Heart right ventricle (tissue), 16 donors: ENCODE data around the gene ZFX. TPM values are rescaled to one million over a fixed set of nuclear protein-coding genes. Genes with fewer than 3 reads are reported as not detected.

Experiments used
- ATAC-seq, 8 donors: fragments of 200-7000 bp; cut with Tn5 transposase; one replicate each; pipeline ENCODE4 v1.9.1; 2020; ENCODE audit warnings: mild to moderate bottlenecking in 8 of 8, moderate library complexity in 8 of 8, moderate number of reproducible peaks in 1 of 8
- DNase-seq, 2 donors: peaks; one replicate each; pipeline ENCODE4 v3.0.0-alpha.2; 2020
- H3K27ac ChIP-seq, 10 donors: fragments of 200-600 bp; sonication (generic) in 2 of 10; one replicate each; pipeline versions ENCODE4 v1.5.0 to v1.8.0; 2020 to 2022; ENCODE audit warnings: mild to moderate bottlenecking in 3 of 10
- H3K27me3 ChIP-seq, 7 donors: fragments of 200-600 bp; one replicate each; pipeline ENCODE4 v1.8.0; 2021 to 2022; ENCODE audit warnings: mild to moderate bottlenecking in 2 of 7
- H3K36me3 ChIP-seq, 9 donors: fragments of 200-600 bp; sonication (generic) in 1 of 9; one replicate each; pipeline versions ENCODE4 v1.5.0 to v1.8.0; 2020 to 2022; ENCODE audit warnings: mild to moderate bottlenecking in 2 of 9
- H3K4me1 ChIP-seq, 9 donors: fragments of 200-600 bp; sonication (generic) in 1 of 9; one replicate each; pipeline versions ENCODE4 v1.5.0 to v1.8.0; 2020 to 2022; ENCODE audit warnings: mild to moderate bottlenecking in 4 of 9
- H3K4me3 ChIP-seq, 10 donors: fragments of 200-600 bp; sonication (generic) in 2 of 10; one replicate each; pipeline versions ENCODE4 v1.5.0 to v1.8.0; 2020 to 2022; ENCODE audit warnings: mild to moderate bottlenecking in 7 of 10, moderate library complexity in 2 of 10
- H3K9me3 ChIP-seq, 11 donors: fragments of 200-600 bp in 10 of 11; sonication (generic) in 2 of 11; one replicate each; pipeline versions ENCODE4 v1.5.0 to v1.8.0; 2013 to 2022; ENCODE audit warnings: mild to moderate bottlenecking in 2 of 11, control low read depth in 1 of 11, moderate library complexity in 1 of 11
- CTCF ChIP-seq, 9 donors: fragments of 200-600 bp; sonication (generic) in 2 of 9; IDR thresholded peaks; one replicate each; pipeline versions ENCODE4 v1.5.0 to v1.8.0; 2021 to 2022; ENCODE audit warnings: antibody characterized with exemption in 9 of 9, mild to moderate bottlenecking in 5 of 9, moderate library complexity in 1 of 9
- WGBS, 2 donors: extraction: QIAGEN DNeasy Blood & Tissue Kit; methylation state at CpG; one replicate each; pipeline ENCODE4 v1.1.7; 2013; ENCODE audit warnings: inconsistent platforms in 1 of 2; 5-methylcytosine and 5-hydroxymethylcytosine counted together
- intact Hi-C, 10 donors: fragments of 100-400 bp; cut with DNase I; formaldehyde crosslinking; loops; one replicate each; pipeline versions ENCODE4 v1.11.1 to v1.14.2; 2022
- polyA plus RNA-seq, 2 donors: library from polyadenylated mRNA; stranded (reverse); fragments of 200-250 nt; gene quantifications; one replicate each; pipeline ENCODE4 v1.2.3, GENCODE V29; 2013
- total RNA-seq, 10 donors: library from RNA; stranded (reverse); fragmentation: NEBNext Ultra II Directional in 3 of 10; extraction: Animal tissue kit (Norgen Biotek cat#: 25700) in 3 of 10; gene quantifications; one replicate each; pipeline versions ENCODE4 v1.2.1 to v1.2.4, GENCODE V29; 2021 to 2023
- donor health status: Arrhythmogenic right ventricular cardiomyopathy.
- donor health status: ischemic (EF 13 %, LVEDD 7.1; RV severe dilation, severe dysfunction).
- donor health status: healthy with polysubstance abuse.
- donor health status: DM: no; HTN: yes; CAD: no.
- donor health status: DM: no; HTN: no; CAD: no.
- donor health status: ischemic (EF 25% LVEDD 6.9; RV normal size, moderate dysfunction).
- donor health status: ischemic (EF 25% LVEDD 5.7; RV mildly dilated, moderate dysfunction).
- donor health status: healthy.
- donor health status: DM: yes; HTN: yes; CAD: no.
- donor health status: Ischemic cardiomyopathy.
- donor health status: ischemic (EF 35%, LVEDD 5.7; RV mildly dilated, moderate dysfunction).
- donor health status: nonischemic (EF 11% LVEDD 7.7; RV severe dilation, severe dysfunction).
- donor health status: DM: yes; HTN: yes; CAD: no.
- donor health status: PGD.
- donor health status: ischemic (EF 29% LVEDD 5.4; RV normal size, mild dysfunction).
- donor health status: nonischemic (EF 23%, LVEDD 6.1; RV moderate dilation, normal function).

ZFX gene
- total and polyA plus RNA-seq, 12 donors: 3.2 to 57.6 (median 37.1) TPM

GRCh38 chrX:24245202-24245601, 95.7 kb downstream of the ZFX start:
- intact Hi-C loops: loop anchor here in 1 of 10 donors (10.0 kb wide), 1 partner anchor 160 kb away; no protein-coding TSS in a partner anchor
- 52 to 57% methylated on average over 6 of the region's 6 CpGs for WGBS, 2 donors
- ATAC-seq: peak in 1 of 8 donors; percentile 47
- Histone ChIP-seq H3K27ac (no peak overlapping the region), H3K36me3 (no peaks in the 10 kb centered on the region), H3K9me3 (no peaks in the 10 kb centered on the region), H3K4me1 (peaks cover 0 to 5% (median 0%) of the 10 kb centered on the region in 9 donors), H3K27me3 (peaks cover 0 to 77% (median 0%) of the 10 kb centered on the region in 7 donors), H3K4me3 (no peak overlapping the region)
- no peak for DNase-seq
- no peak for TF ChIP-seq CTCF (IDR thresholded peaks at IDR 0.05)

GRCh38 chrX:24248042-24248441, 98.5 kb downstream of the ZFX start:
- no peak for DNase-seq
- 92 to 96% methylated on average over 4 of the region's 4 CpGs for WGBS, 2 donors
- intact Hi-C loops: loop anchor here in 1 of 10 donors (10.0 kb wide), 1 partner anchor 163 kb away; no protein-coding TSS in a partner anchor

GRCh38 chrX:24253030-24253429, 103.5 kb downstream of the ZFX start:
- peaks cover 0 to 3% (median 0%) of the 10 kb centered on the region in 11 donors for H3K9me3 ChIP-seq
- peaks cover 0 to 91% (median 0%) of the 10 kb centered on the region in 7 donors for H3K27me3 ChIP-seq
- DNase-seq (no peak), ATAC-seq (no peak)
- WGBS, 2 donors: 83 to 86% methylated on average over 3 of the region's 3 CpGs
- no peaks in the 10 kb centered on the region for H3K4me1 ChIP-seq
- no peak for TF ChIP-seq CTCF (IDR thresholded peaks at IDR 0.05)
- intact Hi-C loops: no loop called here
- no peak overlapping the region for H3K27ac ChIP-seq
- H3K36me3 ChIP-seq: no peaks in the 10 kb centered on the region
- H3K4me3 ChIP-seq: no peak overlapping the region

More at GRCh38 chrX:24248042-24248441, 98.5 kb downstream of the ZFX start:
- H3K4me3 ChIP-seq: no peak overlapping the region
- ATAC-seq: no peak
- no peaks in the 10 kb centered on the region for H3K9me3 ChIP-seq
- H3K27ac ChIP-seq: no peak overlapping the region
- H3K27me3 ChIP-seq: peaks cover 0 to 85% (median 0%) of the 10 kb centered on the region in 7 donors
- H3K4me1 ChIP-seq: no peaks in the 10 kb centered on the region
- no peak for TF ChIP-seq CTCF (IDR thresholded peaks at IDR 0.05)
- no peaks in the 10 kb centered on the region for H3K36me3 ChIP-seq

- H3K4me1 ChIP-seq: no peaks in the 10 kb centered on the region
- intact Hi-C loops: no loop called here
- no peak for DNase-seq
- 79 to 83% methylated on average over 1 of the region's 1 CpG for WGBS, 2 donors
- no peak overlapping the region for H3K27ac ChIP-seq
- no peak for ATAC-seq
- no peak overlapping the region for H3K4me3 ChIP-seq
- H3K27me3 ChIP-seq: peaks cover 0 to 89% (median 0%) of the 10 kb centered on the region in 7 donors
- no peak for TF ChIP-seq CTCF (IDR thresholded peaks at IDR 0.05)
- no peaks in the 10 kb centered on the region for H3K36me3 ChIP-seq
- H3K9me3 ChIP-seq: peaks cover 0 to 3% (median 0%) of the 10 kb centered on the region in 11 donors
Observed at GRCh38 chrX:24253469-24253868, 103.9 kb downstream of the ZFX start.
